NCI-H1092 treated with DMSO at 0.1 percent for 48 hours (cell line): Measurements from ENCODE around the gene FPR1.

Source experiments
- DNase-seq: peaks from one replicate; lab custom pipeline; 2025; lab: John Stamatoyannopoulos, UW

Gene FPR1

DNA sequence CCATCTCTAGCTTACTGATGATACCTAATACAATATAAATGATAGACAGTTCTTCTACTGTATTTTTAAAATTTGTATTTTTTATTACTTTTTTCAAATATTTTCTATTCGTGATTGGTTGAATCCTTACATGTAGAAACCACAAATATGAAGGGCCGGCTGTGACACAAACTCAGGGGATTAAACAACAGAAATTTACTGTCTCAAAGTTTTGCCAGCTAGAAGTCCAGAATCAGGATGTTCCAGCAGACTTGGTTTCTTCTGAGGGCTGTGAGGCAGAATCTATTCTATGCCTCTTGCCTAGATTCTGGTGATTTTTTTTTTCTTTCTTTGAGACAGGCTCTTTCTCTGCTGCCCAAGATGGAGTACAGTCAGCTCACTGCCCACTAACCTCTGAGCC, 13.8 kb downstream of the FPR1 start:
- DNase-seq, result no peak

DNA sequence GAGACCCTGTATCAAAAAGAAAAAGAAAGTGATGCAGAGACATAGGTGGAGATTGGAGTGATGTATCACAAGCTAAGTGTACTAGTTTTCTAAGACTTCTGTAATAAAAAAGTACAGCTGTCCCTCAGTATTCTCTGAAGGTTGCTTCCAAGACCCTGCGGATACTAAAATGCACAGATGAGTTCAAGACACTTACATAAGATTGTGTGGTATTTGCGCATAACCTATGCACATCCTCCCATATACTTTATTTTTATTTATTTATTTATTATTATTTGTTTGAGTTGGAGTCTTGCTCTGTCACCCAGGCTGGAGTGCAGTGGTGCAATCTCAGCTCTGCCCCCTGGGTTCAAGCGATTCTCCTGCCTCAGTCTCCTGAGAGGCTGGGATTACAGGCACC, 14.3 kb downstream of the FPR1 start:
- DNase-seq, result no peak

DNA sequence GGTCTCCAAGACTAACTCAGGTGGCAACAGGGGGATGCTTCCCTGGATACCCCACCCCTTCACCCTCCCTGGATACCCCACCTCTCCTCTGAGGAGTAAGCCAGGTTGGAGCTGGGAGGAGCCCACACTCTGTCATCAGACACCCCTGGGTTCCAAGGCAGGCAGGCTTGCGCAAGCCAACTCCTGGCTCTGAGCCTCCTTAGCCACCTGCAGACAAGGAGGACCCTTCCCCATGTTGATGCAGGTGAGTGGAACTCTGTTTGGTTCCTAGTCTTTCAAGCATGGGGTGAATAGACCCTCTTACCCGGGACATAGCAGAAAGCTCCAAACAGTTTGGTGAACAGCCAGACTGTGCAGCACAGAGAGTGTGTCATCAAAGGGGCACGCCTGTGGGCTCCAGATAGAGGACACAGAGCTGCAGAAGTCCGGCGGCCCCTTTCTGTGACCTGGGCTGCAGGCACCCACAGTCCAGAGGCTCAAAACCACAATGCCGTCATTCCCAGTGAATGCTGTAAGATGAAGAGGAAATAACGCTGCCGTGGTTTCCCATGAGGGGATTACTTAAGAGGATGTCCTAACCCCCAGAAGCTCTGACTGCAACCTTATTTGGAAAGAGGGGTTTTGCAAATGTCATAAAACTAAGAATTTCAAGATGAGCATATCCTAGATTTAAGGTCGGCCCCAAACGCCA, 15.8 kb downstream of the FPR1 start:
- no peak for DNase-seq

DNA sequence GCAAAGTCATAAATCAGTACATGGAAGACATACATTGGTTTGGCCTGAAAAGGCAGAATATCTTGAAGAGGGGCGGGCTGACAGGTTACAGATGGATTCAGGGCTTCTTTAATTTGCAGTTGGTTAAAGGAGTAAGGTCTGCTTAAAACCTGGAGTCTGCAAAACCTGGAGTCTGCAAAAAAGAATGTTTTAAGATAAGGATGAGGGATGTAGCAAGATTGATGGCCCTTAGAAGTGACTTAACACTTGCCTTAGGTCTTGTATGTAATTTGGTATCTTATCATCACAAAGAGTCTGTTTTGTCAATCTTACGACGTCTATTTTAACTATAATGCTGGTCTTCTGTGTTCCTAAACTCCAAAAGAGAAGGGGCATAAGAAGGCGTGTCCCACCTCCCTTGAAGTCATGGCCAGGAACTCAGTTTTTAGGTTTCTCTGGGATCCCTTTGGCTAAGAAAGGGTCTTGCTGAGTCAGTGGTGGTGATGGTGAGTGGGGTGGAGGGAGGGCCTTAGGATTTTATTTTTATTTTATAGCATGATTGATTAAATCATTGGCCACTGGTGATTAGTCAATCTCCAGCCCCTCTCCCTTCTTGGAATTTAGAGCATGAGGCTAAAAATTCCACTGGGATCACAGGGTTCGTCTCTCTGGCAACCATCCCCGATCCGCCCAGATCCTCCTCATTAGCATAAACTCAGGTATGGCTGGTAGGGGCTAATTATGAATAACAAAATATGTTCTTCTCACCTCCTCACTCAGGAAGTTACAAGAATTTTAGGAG, 17.7 kb downstream of the FPR1 start:
- DNase-seq, result no peak

DNA sequence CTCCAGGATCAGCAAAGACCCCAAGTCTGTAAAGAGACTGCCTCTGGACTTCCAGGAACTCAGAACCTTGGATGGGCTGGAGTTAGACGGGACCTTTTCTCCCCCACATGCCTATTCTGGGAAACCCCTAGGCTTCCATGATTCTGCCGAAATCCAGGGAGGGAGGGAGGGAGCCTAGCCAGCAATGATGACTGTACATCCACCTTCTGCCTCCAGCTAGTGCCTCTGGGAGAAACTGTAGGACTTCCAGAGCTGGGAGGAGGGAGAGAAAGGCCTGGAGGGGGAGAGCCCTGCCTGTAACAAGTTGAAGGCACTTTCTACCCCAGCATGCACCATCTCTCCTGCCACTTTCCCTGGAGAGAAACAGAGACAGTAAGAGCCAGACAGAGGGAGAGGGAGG, 21.9 kb downstream of the FPR1 start:
- DNase-seq, result no peak

DNA sequence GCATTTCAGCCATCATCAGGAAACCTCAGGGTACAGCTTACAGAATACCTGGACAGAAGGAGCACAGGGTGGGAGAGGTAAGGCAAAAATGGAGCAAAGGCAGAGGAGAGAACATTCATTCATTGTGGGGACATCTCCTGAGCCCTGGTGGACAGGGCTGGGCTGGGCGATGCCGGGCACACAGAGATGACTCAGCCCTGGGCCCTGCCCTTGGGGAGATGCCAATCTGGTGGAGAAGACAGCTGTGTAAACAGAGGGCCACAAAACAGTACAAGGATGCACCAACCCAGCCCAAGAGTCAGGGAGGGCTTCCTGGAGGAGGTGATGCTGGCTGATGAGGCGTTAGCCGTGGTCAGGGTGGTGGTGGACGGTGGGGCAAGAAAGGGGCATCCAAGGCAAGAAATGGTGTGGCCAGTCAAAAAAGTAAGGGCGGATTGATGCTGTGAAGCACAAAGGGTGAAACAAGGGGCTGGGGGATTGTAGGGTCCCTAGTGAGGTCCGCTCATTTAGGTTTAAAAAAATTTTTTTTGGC, 24.3 kb downstream of the FPR1 start:
- no peak for DNase-seq

DNA sequence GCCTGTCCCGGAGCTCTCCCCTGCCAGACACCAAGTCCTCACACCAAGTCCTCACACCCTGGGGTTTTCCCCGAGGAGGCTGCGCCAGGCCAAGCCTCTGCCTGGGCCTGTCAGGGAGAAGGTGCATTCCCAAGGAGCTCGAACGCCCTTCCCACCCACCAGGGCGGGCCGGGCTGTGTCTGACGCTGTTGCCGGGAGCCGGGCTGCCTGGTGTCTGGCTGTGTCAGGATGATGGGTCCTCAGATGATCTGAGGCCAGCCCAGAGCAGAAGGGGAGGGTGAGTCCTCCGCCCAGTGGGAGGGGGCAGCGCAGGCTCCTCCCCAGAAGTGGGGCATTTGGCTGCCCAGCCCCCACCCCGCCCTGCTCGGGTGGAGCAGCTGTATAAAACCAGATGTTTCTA, 25.6 kb downstream of the FPR1 start:
- no peak for DNase-seq

DNA sequence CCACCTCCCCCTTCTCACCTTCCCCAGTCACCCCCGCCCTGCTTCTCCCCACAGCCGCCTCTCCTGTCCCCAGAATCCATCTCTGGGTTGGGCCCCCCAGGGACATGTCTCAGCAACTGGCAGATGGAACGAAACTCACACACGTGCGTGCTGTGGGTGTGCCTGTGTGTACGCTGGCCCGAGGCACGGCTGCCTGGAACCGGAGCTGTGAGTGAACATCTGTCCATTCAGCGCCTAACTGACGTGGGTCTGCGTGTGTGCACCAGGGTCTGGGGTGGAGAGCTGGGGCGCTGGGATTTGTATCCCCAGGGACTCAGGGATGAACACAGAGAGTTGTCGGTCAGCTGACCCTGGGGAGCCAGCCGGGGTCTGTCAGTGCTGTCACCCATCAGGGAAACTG, 27.1 kb downstream of the FPR1 start:
- no peak for DNase-seq

DNA sequence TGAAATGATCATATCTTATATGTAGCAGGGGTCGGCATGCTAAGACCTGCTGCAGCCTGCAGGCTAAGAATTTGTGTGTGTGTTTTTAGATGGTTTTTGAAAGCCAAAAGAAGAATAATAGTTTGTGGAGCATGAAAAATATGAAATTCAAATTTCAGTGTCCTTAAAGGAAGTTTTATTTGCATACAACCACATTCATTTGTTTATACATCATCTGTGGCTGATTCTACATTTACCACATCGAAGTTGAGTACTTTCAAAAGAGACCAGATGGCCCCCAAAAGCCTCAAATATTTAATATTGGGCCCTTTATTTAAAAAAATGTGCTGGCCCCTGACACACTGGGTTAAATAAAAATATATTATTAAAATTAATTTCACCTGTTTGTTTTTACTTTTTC, 29.2 kb downstream of the FPR1 start:
- DNase-seq, result no peak

DNA sequence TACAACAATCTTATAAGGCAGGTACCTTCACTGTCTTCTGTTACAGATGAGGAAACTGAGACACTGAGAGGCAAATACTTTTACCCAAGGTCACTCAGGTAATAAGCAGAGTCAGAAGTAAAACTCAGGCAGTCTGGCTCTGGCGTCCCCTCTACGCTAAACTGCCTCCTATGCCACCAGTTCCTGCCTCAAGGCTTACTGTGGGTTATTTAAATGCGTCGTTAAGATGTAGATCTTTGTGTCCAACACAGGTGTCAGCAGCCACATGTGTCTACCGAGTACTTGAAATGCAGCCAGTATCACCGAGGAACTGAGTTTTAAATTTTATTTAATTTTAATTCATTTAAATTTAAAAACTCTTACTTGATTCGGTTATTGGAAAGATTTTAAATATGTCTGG, 29.8 kb downstream of the FPR1 start:
- no peak for DNase-seq

DNA sequence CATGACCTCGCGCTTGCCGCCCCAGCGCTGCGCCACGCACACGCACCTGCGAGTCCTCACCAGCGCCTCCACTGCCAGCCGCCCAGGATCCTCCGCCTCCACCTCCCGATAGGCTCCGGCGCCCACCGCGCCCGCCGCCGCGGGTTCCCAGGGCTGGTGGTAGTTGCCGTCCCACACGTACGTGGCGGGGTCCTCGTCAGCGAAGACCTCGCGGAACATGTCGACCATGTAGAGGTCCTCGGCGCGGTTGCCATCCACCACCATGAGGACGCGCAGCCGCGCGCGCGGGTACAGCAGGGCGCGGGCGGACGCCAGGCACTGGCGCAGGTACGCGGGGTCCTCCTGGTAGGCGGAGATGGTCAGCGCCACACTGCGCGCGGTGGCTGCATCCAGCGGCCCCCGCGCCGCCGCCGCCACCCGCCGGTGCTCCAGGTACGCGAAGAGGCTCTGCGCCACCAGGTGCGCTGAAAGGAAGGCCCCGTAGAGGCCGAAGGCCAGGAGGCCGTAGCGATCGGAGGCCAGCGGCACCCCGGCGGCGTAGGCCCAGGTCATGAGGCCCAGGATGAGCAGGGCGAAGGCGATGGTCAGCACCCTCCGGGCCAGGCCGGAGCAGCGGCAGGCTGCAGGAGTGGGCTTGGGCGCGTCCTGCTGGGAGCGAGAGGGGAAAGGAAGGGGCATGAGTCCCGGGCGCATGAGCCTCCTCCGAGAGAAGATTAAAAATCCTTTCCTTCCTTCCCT, 32.3 kb downstream of the FPR1 start:
- DNase-seq, result no peak

DNA sequence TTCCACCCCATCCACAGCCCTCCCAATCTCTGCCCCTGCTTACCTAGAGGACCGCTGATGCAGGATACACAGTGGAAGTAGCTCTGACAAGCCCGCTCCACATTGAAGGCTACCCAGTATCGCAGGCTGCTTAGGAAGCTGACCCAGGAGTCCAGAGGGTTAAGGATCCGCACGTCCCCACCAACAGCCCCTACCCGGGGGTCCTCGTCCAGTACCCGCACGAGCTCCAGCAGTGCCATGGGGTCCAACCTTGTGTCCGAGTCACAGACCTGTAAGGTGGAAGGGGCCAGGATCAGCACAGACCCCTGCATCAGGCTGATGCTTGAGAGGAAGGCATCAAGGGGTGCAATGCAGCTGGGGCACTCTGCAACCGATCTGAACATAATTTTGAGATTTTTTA, 34.8 kb downstream of the FPR1 start:
- no peak for DNase-seq

DNA sequence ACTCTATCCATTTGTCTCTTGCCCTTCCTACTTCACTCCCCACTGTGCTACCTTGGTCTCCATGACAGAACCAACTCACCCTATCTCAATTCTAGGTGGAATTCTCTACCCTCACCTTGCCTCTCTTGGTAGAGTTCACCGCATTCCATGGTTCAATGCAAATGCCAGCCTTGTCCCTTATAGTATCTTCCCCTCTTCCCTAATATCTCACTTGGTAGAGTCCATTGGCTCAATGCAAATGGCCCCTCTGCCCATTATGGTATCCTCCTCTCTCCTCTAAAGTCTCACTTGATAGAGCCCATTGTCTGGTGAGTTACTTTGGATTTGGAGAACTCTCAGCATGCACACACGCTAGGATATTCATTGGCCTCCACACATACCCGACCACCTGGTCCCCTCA, 35.8 kb downstream of the FPR1 start:
- DNase-seq, result no peak

DNA sequence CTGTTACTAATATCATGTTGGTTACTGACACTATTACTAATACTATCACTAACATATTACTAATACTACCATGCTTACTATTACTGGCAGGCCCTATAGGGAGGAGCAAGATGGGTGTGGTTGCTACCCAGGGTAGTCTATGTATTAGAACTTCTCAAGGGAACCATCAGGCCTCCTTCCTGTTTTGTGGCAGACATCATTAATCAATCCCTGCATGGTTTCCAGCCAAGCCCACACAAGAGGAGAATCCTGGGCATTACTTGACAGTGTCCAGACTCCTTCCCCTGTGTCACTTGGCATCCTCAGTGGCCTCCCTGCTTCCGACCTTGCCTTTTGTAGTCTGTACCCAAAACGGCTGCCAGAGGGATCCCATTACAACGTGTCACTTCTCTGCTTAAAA, 36.8 kb downstream of the FPR1 start:
- no peak for DNase-seq

DNA sequence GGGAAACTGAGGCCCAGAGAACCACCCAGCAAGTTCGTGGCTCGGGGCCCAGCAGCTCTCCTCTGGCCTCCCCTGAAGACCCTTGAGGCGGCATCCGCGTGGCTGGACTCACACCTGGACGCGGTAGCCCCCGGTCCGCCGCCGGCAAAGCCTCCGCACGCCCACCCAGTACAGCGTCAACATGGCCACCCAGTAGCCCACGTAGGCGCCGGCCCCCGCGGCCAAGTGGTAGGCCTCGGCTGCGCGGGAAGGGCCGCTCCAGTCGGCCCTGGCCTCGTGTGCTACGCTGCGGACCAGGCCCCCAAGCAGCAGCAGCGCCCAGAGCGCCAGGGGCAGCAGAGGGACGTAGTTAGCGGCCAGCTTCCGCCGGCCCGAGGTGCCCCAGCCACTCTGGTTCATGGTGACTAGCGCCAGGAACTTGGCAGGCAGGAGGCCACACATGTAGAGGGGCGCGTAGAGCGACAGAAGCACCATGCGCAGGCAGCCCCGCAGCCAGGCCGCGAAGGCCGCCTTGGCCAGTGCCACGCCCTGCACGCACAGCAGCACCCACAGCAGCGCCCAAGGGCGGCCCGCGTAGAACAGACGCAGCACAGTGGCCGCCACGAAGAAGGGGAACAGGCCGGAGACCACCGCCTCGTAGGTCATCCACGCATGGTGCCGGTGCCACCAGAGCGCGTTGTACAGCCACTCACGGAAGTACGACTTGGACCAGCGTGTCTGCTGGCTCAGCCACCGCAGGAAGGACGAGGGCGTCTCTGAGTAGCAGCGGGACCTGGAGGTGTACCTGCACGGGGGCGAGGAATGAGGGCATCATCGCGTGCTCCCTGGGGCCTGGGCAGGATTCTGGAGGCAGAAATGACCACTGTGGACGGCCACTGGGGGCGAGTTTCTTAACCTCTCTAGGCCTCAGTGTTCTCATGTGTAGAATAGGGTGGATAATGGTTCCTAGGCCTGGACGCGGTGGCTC, 38.1 kb downstream of the FPR1 start:
- DNase-seq, result no peak

DNA sequence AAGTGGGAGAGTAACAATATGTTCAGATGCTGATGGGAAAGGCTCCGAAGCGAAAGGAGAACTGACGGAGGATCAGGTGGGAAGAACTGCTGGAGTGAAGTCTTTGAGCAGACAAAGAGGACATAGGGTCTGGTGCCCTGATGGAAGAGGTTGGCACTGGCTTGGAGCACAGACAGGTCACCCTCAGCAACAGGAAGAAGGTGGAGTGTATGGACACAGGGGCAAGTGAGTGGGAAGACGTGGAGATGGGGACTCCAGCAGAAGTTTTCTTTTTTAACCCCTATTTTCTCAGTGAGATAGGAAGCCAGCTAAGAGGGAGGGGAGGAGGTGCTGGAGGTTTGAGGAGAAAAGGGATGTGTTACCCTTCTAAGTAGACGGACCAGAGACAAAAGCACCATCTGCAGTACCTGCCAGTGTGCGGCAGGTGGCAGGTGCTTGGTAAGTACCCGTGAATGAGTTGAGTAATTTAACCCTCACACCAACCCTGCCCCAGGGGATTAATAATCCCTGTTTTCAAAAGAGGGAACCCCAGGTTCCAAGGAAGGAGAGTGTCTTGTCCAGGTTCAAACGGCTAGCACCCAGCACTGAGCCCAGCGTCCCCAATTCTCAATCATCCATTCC, 39.1 kb downstream of the FPR1 start:
- DNase-seq, result no peak

DNA sequence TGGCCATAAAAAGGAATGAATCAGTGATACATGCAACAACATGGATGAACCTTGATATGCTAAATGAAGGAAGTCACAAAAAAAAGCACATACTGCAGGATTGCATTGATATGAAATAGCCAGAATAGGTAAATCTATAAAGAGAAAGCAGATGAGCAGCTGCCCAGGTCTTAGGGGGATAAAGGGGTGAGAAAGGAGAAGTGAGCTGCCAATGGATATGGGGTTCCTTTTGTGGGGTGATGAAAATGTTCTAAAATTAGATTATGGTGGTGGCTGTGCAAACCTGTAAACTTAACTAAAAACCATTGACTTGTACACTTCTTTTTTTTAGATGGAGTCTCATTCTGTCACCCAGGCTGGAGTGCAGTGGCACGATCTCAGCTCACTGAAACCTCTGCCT, 40.0 kb downstream of the FPR1 start:
- no peak for DNase-seq

DNA sequence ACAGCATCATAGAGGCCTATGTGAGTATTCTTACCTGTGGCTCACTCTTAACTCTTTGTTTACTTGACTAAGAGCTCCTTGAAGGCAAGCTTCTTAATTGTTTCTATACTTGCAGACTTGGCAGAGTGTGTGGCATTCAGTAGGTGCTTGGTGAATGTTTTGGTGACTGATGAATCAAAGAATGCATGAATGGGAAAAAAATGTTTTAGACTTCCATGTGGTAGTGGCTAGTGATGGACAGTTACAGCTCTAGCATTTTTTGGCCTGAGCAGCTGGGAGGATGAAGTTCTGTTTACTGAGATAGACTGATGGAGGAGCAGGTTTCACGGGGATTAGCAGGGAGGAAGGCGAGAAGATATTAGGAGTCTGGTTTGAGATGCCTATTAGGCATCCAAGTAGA, 41.5 kb downstream of the FPR1 start:
- no peak for DNase-seq

DNA sequence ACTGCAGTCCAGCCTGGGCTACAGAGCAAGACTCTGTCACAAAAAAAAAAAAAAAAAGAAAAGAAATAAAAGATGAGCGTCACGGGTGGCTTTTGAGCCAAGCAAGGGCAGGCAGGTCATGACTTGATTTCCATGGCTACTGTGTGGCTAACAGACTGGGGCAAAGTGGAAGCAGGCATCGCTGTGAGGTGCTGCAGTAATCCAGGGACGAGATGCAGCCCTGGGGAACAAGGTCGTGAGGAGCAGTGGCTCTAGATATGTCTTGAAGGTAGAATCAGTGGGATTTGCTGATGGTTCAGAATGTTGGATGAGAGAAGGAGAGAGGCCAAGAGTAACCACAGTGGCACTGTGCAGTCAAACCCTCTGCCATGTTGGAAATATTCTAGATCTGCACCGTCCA, 42.1 kb downstream of the FPR1 start:
- no peak for DNase-seq

DNA sequence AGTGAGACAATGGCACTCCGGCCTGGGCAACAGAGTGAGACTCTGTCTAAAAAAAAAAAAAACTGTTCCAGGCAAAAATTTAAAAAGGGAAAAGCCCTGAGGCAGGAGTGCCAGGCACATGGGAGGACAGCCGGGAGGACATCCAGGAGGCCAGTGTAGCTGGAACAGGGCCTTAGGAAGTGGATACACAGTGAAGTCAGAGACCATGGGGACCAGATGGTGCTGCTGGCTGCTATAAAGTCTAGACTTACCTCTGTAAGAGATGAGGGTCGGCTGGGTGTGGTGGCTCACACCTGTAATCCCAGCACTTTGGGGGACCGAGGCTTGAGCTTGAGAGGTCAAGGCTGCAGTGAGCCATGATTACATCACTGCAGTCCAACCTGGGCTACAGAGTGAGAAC, 42.9 kb downstream of the FPR1 start:
- DNase-seq, result no peak

DNA sequence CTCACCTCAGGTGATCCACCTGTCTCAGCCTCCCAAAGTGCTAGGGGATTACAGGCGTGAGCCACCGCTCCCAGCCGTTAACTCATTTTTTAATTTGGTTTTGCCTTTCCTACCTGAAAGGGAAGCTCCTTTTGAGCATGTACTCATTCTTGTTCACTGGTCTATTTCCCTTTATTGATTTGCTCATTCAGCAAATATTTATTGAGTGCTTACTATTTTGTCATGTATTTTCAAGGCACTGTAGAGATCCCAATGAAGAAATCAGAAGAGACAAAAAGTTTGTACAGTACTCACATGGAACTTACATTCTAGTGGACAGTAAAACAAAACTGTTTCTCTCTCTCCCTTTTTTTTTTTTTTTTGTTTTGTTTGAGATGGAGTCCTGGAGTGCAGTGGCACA, 44.8 kb downstream of the FPR1 start:
- no peak for DNase-seq
